RWPE2 (cell line): ENCODE measurements around the gene SERPINB1.
"Not testable (repeated sequence)": the region's sequence is repeated elsewhere in the genome, so short reads cannot be mapped to it uniquely, and the experiment has no call there.

Source experiments
- ATAC-seq: fragments of 200-7000 bp; cut with Tn5 transposase; 3 replicates; pipeline ENCODE4 v1.9.1; 2021; ENCODE audit warnings: low read depth
- DNase-seq: peaks from one replicate; pipeline ENCODE4 v3.0.0-alpha.2; 2020; ENCODE audit warnings: low spot score
- H3K27ac ChIP-seq: fragments of 450-650 bp; 2 replicates; pipeline ENCODE4 v1.5.1; 2017; ENCODE audit warnings: mild to moderate bottlenecking; ENCODE audit not compliant: poor library complexity, severe bottlenecking
- H3K27me3 ChIP-seq: fragments of 250-450 bp; sonication (Bioruptor Pico); 2 replicates; pipeline ENCODE4 v1.5.1; 2021; ENCODE audit warnings: mild to moderate bottlenecking, moderate library complexity; ENCODE audit not compliant: insufficient read depth, poor library complexity, severe bottlenecking
- H3K36me3 ChIP-seq: fragments of 250-450 bp; sonication (Bioruptor Pico); 2 replicates; pipeline ENCODE4 v1.5.1; 2020; ENCODE audit warnings: low read depth, mild to moderate bottlenecking, moderate library complexity
- H3K4me1 ChIP-seq: fragments of 250-450 bp; sonication (Bioruptor Pico); 2 replicates; pipeline ENCODE4 v1.5.1; 2021; ENCODE audit warnings: mild to moderate bottlenecking, moderate library complexity; ENCODE audit not compliant: insufficient read depth, poor library complexity, severe bottlenecking
- H3K4me3 ChIP-seq: fragments of 250-450 bp; sonication (Bioruptor Pico); 2 replicates; pipeline ENCODE4 v1.5.1; 2021; ENCODE audit warnings: mild to moderate bottlenecking, moderate library complexity; ENCODE audit not compliant: severe bottlenecking
- H3K9me3 ChIP-seq: fragments of 250-450 bp; sonication (Bioruptor Pico); 2 replicates; pipeline ENCODE4 v1.5.1; 2021; ENCODE audit warnings: mild to moderate bottlenecking, moderate library complexity; ENCODE audit not compliant: severe bottlenecking
- CTCF ChIP-seq: fragments of 450-650 bp; IDR thresholded peaks from one replicate; pipeline ENCODE4 v1.5.1; 2017; ENCODE audit warnings: mild to moderate bottlenecking, moderate library complexity; ENCODE audit not compliant: poor library complexity, severe bottlenecking

The SERPINB1 gene

GRCh38 chr6:2883673-2884072 lies 42.0 kb upstream of the SERPINB1 start:
- TF ChIP-seq CTCF = no peak
- ATAC-seq = no peak
- Histone ChIP-seq H3K27ac (no peak overlapping the region), H3K4me1 (no peaks in the 10 kb centered on the region), H3K9me3 (no peaks in the 10 kb centered on the region), H3K4me3 (no peak overlapping the region), H3K36me3 (no peaks in the 10 kb centered on the region), H3K27me3 (no peaks in the 10 kb centered on the region)
- no peak for DNase-seq

- no peak overlapping the region for H3K27ac ChIP-seq
- no peak overlapping the region for H3K4me3 ChIP-seq
- H3K4me1 ChIP-seq = peaks cover 15% of the 10 kb centered on the region
- H3K27me3 ChIP-seq = no peaks in the 10 kb centered on the region
- TF ChIP-seq CTCF = no peak
- no peak for ATAC-seq
- no peaks in the 10 kb centered on the region for H3K9me3 ChIP-seq
- no peak for DNase-seq
- no peaks in the 10 kb centered on the region for H3K36me3 ChIP-seq
These were observed 39.8 kb upstream of the SERPINB1 start for GRCh38 chr6:2881423-2881822.

GRCh38 chr6:2880156-2880555 lies 38.5 kb upstream of the SERPINB1 start:
- H3K36me3 ChIP-seq, ATAC-seq, H3K9me3 ChIP-seq, H3K4me3 ChIP-seq, H3K27ac ChIP-seq, DNase-seq, H3K27me3 ChIP-seq: not testable (repeated sequence)
- peaks cover 18% of the 10 kb centered on the region for H3K4me1 ChIP-seq

GRCh38 chr6:2877960-2878359 lies 36.3 kb upstream of the SERPINB1 start:
- Histone ChIP-seq H3K4me1 (peaks cover 18% of the 10 kb centered on the region), H3K27ac (peak overlapping the region; percentile 67), H3K27me3 (no peaks in the 10 kb centered on the region), H3K36me3 (no peaks in the 10 kb centered on the region), H3K4me3 (no peak overlapping the region), H3K9me3 (no peaks in the 10 kb centered on the region)
- no peak for ATAC-seq
- DNase-seq = no peak
- no peak for TF ChIP-seq CTCF

- no peak for TF ChIP-seq CTCF
- Histone ChIP-seq H3K4me3 (no peak overlapping the region), H3K4me1 (peaks cover 18% of the 10 kb centered on the region), H3K27ac (peak overlapping the region; percentile 67), H3K9me3 (no peaks in the 10 kb centered on the region), H3K27me3 (no peaks in the 10 kb centered on the region), H3K36me3 (no peaks in the 10 kb centered on the region)
- ATAC-seq (peak; percentile 70), DNase-seq (peak; percentile 82)
These were observed 35.6 kb upstream of the SERPINB1 start for GRCh38 chr6:2877057-2877882.
